ENCODE measurements around the gene FBXL4. TPM values are rescaled to one million over a fixed set of nuclear protein-coding genes. Genes with fewer than 3 reads are reported as not detected.

FBXL4 gene
- polyA plus RNA-seq, 1 donor (not counting 4 experiments of a cell fraction or from before 2014, with no cell fraction given) = 19.9 TPM

DNA sequence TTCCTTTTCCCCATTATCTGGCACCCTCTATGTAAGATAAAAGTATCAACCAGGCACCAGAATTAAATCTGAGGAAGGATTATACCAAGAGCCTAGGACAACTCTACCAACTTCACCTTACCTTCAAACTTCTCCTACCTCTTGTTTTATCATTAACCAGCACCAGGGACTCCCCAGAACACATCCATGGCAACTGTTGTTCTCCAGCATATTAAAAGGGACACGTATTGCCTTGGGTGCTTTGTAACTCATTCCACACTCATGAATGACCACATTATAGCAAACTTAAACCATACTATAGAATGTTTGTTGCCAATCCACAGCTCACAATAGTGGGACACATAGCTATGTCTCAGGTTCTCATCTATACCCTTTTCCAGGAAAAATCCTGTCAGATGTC is 11.9 kb upstream of the FBXL4 start:
- TF ChIP-seq, protein P1, sequence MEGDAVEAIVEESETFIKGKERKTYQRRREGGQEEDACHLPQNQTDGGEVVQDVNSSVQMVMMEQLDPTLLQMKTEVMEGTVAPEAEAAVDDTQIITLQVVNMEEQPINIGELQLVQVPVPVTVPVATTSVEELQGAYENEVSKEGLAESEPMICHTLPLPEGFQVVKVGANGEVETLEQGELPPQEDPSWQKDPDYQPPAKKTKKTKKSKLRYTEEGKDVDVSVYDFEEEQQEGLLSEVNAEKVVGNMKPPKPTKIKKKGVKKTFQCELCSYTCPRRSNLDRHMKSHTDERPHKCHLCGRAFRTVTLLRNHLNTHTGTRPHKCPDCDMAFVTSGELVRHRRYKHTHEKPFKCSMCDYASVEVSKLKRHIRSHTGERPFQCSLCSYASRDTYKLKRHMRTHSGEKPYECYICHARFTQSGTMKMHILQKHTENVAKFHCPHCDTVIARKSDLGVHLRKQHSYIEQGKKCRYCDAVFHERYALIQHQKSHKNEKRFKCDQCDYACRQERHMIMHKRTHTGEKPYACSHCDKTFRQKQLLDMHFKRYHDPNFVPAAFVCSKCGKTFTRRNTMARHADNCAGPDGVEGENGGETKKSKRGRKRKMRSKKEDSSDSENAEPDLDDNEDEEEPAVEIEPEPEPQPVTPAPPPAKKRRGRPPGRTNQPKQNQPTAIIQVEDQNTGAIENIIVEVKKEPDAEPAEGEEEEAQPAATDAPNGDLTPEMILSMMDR (optimal IDR thresholded peaks at IDR 0.05 in 1 of 3, IDR thresholded peaks at IDR 0.05 in 1 of 3, conservative IDR thresholded peaks at IDR 0.05 in 1 of 3; ENCODE audit: extremely low read depth in 1 of 3, insufficient read depth in 2 of 3, low read length in 3 of 3) = no peak
- TF ChIP-seq EZH2 (IDR thresholded peaks at IDR 0.05; ENCODE audit: low read length) = no peak
- no peak for DNase-seq (ENCODE audit: low read depth, low spot score)
- no peak overlapping the region for H2AFZ ChIP-seq (ENCODE audit: control insufficient read depth, low read length)
- H3K9me1 ChIP-seq (ENCODE audit: control insufficient read depth, extremely low read depth, insufficient read depth, low read length) = no peaks in the 10 kb centered on the region
- H4K20me1 ChIP-seq (ENCODE audit: control insufficient read depth, extremely low read depth, insufficient read depth, low read length) = no peaks in the 10 kb centered on the region
- no peak overlapping the region for H3K4me2 ChIP-seq (ENCODE audit: control insufficient read depth, extremely low read depth, insufficient read depth, low read depth, low read length)
- H3K79me2 ChIP-seq (ENCODE audit: control insufficient read depth, insufficient read depth, low read length) = no peaks in the 10 kb centered on the region
- H3K27ac ChIP-seq (ENCODE audit: control insufficient read depth, insufficient read depth, low read length) = no peak overlapping the region
- no peaks in the 10 kb centered on the region for H3K4me1 ChIP-seq (ENCODE audit: control insufficient read depth, extremely low read depth, insufficient read depth, low read length)
- no peaks in the 10 kb centered on the region for H3K36me3 ChIP-seq (ENCODE audit: control insufficient read depth in 2 of 2, extremely low read depth in 1 of 2, insufficient read depth in 2 of 2, low read length in 2 of 2)
- no peak overlapping the region for H3K9ac ChIP-seq (ENCODE audit: control insufficient read depth, extremely low read depth, insufficient read depth, low read length)
- no peaks in the 10 kb centered on the region for H3K27me3 ChIP-seq (ENCODE audit: control insufficient read depth, extremely low read depth, insufficient read depth, low read length)
- H3K9me3 ChIP-seq (ENCODE audit: control insufficient read depth, low read depth, low read length) = no peaks in the 10 kb centered on the region
- no peak for FAIRE-seq
- dilution Hi-C loops (cut with MboI; ENCODE audit: extremely low pct_ligation_motif_present, low sequenced_read_pairs) = no loop called here
- no peak overlapping the region for H3K4me3 ChIP-seq (ENCODE audit: control insufficient read depth in 2 of 3, extremely low read depth in 1 of 3, insufficient read depth in 2 of 3, low read depth in 1 of 3, low read length in 3 of 3)

DNA sequence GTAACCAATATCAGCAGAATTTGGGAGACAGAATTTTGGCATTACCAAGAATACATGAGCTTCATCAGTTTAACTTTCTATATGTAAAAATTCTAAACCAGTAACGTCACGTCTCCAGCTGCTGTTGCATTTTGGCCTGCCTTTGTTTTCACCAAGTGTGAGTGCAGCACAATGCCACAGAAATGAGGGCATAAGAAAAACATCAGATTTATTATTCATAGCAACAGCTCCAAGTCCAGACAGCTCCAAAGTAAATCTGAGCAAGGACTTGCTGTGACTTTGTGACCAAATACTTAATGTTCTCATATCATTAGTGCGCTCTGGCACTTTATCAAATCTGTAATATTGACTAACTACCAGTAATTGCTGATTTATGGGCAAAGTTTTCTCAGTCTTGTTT is 11.0 kb upstream of the FBXL4 start:
- no peak overlapping the region for H3K27ac ChIP-seq (ENCODE audit: control insufficient read depth, insufficient read depth, low read length)
- no peak overlapping the region for H3K4me2 ChIP-seq (ENCODE audit: control insufficient read depth, extremely low read depth, insufficient read depth, low read depth, low read length)
- no peak for DNase-seq (ENCODE audit: low read depth, low spot score)
- H3K79me2 ChIP-seq (ENCODE audit: control insufficient read depth, insufficient read depth, low read length) = no peaks in the 10 kb centered on the region
- H3K27me3 ChIP-seq (ENCODE audit: control insufficient read depth, extremely low read depth, insufficient read depth, low read length) = no peaks in the 10 kb centered on the region
- no peak overlapping the region for H3K9ac ChIP-seq (ENCODE audit: control insufficient read depth, extremely low read depth, insufficient read depth, low read length)
- no peak overlapping the region for H2AFZ ChIP-seq (ENCODE audit: control insufficient read depth, low read length)
- no peaks in the 10 kb centered on the region for H3K36me3 ChIP-seq (ENCODE audit: control insufficient read depth in 2 of 2, extremely low read depth in 1 of 2, insufficient read depth in 2 of 2, low read length in 2 of 2)
- H3K9me1 ChIP-seq (ENCODE audit: control insufficient read depth, extremely low read depth, insufficient read depth, low read length) = no peaks in the 10 kb centered on the region
- no peaks in the 10 kb centered on the region for H3K4me1 ChIP-seq (ENCODE audit: control insufficient read depth, extremely low read depth, insufficient read depth, low read length)
- dilution Hi-C loops (cut with MboI; ENCODE audit: extremely low pct_ligation_motif_present, low sequenced_read_pairs) = no loop called here
- TF ChIP-seq, protein P1 (optimal IDR thresholded peaks at IDR 0.05 in 1 of 3, IDR thresholded peaks at IDR 0.05 in 1 of 3, conservative IDR thresholded peaks at IDR 0.05 in 1 of 3; ENCODE audit: extremely low read depth in 1 of 3, insufficient read depth in 2 of 3, low read length in 3 of 3) = no peak
- no peak for FAIRE-seq
- H3K9me3 ChIP-seq (ENCODE audit: control insufficient read depth, low read depth, low read length) = no peaks in the 10 kb centered on the region
- H4K20me1 ChIP-seq (ENCODE audit: control insufficient read depth, extremely low read depth, insufficient read depth, low read length) = no peaks in the 10 kb centered on the region
- H3K4me3 ChIP-seq (ENCODE audit: control insufficient read depth in 2 of 3, extremely low read depth in 1 of 3, insufficient read depth in 2 of 3, low read depth in 1 of 3, low read length in 3 of 3) = no peak overlapping the region
